ENCODE results near the gene MAP3K21.

GRCh38 chr1:233289676-233290075, 37.8 kb upstream of the MAP3K21 start:
- TF ChIP-seq ZNF24 (tag by site-specific recombination; IDR thresholded peaks at IDR 0.05): no peak
- TF ChIP-seq, protein P1, sequence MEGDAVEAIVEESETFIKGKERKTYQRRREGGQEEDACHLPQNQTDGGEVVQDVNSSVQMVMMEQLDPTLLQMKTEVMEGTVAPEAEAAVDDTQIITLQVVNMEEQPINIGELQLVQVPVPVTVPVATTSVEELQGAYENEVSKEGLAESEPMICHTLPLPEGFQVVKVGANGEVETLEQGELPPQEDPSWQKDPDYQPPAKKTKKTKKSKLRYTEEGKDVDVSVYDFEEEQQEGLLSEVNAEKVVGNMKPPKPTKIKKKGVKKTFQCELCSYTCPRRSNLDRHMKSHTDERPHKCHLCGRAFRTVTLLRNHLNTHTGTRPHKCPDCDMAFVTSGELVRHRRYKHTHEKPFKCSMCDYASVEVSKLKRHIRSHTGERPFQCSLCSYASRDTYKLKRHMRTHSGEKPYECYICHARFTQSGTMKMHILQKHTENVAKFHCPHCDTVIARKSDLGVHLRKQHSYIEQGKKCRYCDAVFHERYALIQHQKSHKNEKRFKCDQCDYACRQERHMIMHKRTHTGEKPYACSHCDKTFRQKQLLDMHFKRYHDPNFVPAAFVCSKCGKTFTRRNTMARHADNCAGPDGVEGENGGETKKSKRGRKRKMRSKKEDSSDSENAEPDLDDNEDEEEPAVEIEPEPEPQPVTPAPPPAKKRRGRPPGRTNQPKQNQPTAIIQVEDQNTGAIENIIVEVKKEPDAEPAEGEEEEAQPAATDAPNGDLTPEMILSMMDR (tag by site-specific recombination; IDR thresholded peaks at IDR 0.05): no peak
- TF ChIP-seq PBX3 (CRISPR knock-in tag; IDR thresholded peaks at IDR 0.05): no peak
- TF ChIP-seq ZNF274 (IDR thresholded peaks at IDR 0.05; ENCODE audit: low read length): no peak
- TF ChIP-seq ZNF274 (tag by site-specific recombination; IDR thresholded peaks at IDR 0.05; ENCODE audit: borderline replicate concordance): no peak
- TF ChIP-seq ZNF311 (tag by site-specific recombination; IDR thresholded peaks at IDR 0.05; ENCODE audit: borderline replicate concordance): no peak
- TF ChIP-seq, protein P2, sequence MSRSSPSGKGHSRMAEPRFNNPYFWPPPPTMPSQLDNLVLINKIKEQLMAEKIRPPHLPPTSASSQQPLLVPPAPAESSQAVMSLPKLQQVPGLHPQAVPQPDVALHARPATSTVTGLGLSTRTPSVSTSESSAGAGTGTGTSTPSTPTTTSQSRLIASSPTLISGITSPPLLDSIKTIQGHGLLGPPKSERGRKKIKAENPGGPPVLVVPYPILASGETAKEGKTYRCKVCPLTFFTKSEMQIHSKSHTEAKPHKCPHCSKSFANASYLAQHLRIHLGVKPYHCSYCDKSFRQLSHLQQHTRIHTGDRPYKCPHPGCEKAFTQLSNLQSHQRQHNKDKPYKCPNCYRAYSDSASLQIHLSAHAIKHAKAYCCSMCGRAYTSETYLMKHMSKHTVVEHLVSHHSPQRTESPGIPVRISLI (tag by site-specific recombination; IDR thresholded peaks at IDR 0.05): no peak
- no peak for TF ChIP-seq ZNF549 (tag by site-specific recombination; IDR thresholded peaks at IDR 0.05)
- TF ChIP-seq ZNF521 (tag by site-specific recombination; IDR thresholded peaks at IDR 0.05): no peak
- no peak for TF ChIP-seq ZNF510 (tag by site-specific recombination; IDR thresholded peaks at IDR 0.05; ENCODE audit: insufficient replicate concordance)
- TF ChIP-seq TCF7L2 (IDR thresholded peaks at IDR 0.05; ENCODE audit: borderline replicate concordance, low read depth, low read length): no peak

Data from HEK293 (cell line).